Occipital lobe (tissue), 2 donors: ENCODE results near the gene PRR22. TPM values are rescaled to one million over a fixed set of nuclear protein-coding genes. Genes with fewer than 3 reads are reported as not detected.

Experiments used
- DNase-seq: peaks from one replicate; lab custom pipeline; 2025; lab: John Stamatoyannopoulos, UW
- total RNA-seq: library from RNA; depleted of rRNA; stranded (reverse); fragments of >200 nt; gene quantifications from one replicate; pipeline ENCODE4 v1.2.3, GENCODE V29; 2014

PRR22 gene
- total RNA-seq, 1 donor from 2014 or later = 0.16 TPM

GRCh38 chr19:5814123-5814851 lies 29.7 kb upstream of the PRR22 start:
- DNase-seq = no peak

- DNase-seq = no peak
These were observed 26.6 kb upstream of the PRR22 start for GRCh38 chr19:5811117-5811516.

- DNase-seq = no peak
These were observed 24.9 kb upstream of the PRR22 start for GRCh38 chr19:5809469-5809868.

GRCh38 chr19:5809053-5809452 lies 24.5 kb upstream of the PRR22 start:
- no peak for DNase-seq

- no peak for DNase-seq
These were observed 23.7 kb upstream of the PRR22 start for GRCh38 chr19:5808120-5808816.

GRCh38 chr19:5806905-5807304 lies 22.4 kb upstream of the PRR22 start:
- no peak for DNase-seq

GRCh38 chr19:5806133-5806489 lies 21.6 kb upstream of the PRR22 start:
- DNase-seq = no peak

GRCh38 chr19:5805462-5806132 lies 21.1 kb upstream of the PRR22 start:
- no peak for DNase-seq

GRCh38 chr19:5804516-5805461 lies 20.2 kb upstream of the PRR22 start, which contains the start of gene NRTN:
Gene NRTN (plus strand): TSS chr19:5805067. CDS start chr19:5824166, 19,099 bp downstream.
- no peak for DNase-seq

GRCh38 chr19:5803752-5804515 lies 19.4 kb upstream of the PRR22 start:
- DNase-seq = no peak

- DNase-seq = no peak
These were observed 18.9 kb upstream of the PRR22 start for GRCh38 chr19:5803441-5803751.

- DNase-seq = no peak
These were observed 17.5 kb upstream of the PRR22 start for GRCh38 chr19:5801796-5802619.

GRCh38 chr19:5800361-5801270 lies 16.1 kb upstream of the PRR22 start:
- DNase-seq = no peak

GRCh38 chr19:5799247-5800241 lies 15.0 kb upstream of the PRR22 start:
- DNase-seq = no peak

GRCh38 chr19:5798244-5798643 lies 13.7 kb upstream of the PRR22 start:
- no peak for DNase-seq

GRCh38 chr19:5795382-5795919 lies 10.9 kb upstream of the PRR22 start:
- no peak for DNase-seq

GRCh38 chr19:5793188-5793587 lies 8.6 kb upstream of the PRR22 start:
- DNase-seq = no peak
